ENCODE measurements around the gene FXYD3. TPM values are rescaled to one million over a fixed set of nuclear protein-coding genes. Genes with fewer than 3 reads are reported as not detected.

The FXYD3 gene
- total RNA-seq, 6 experiments from 2014 or later = 1.0 TPM; not detected in 5

- H3K9me3 ChIP-seq = no peaks in the 10 kb centered on the region
- no peak overlapping the region for H3K4me3 ChIP-seq
- intact Hi-C loops (cut with DNase I) = no loop called here
- no peak for ATAC-seq
- WGBS (ENCODE audit: insufficient coverage, low coverage, low lambda C conversion rate, missing lambda C conversion rate) = 16% methylated on average over 3 of the region's 3 CpGs
- TF ChIP-seq CTCF (IDR thresholded peaks at IDR 0.05) (no peak), POLR2A (IDR thresholded peaks at IDR 0.05) (no peak)
- no peak for DNase-seq
- H3K4me1 ChIP-seq = peaks cover 0 to 25% (median 10%) of the 10 kb centered on the region in 4 donors
- no peaks in the 10 kb centered on the region for H3K36me3 ChIP-seq
- H3K27me3 ChIP-seq = no peaks in the 10 kb centered on the region
- H3K27ac ChIP-seq = no peak overlapping the region
These were observed 56.1 kb downstream of the FXYD3 start for GRCh38 chr19:35171730-35172129.

Small RNA genes lying within 50 kb of the gene (small RNA-seq; reads per million reads assigned to genes)
- 0 reads per million in 2 experiments for gene AC020907.2

Other genes starting within 250 kb of the FXYD3 start
- gene ZNF30, start 188.9 kb upstream of the FXYD3 start, total RNA-seq = 1 to 10 TPM in 4 of 6 experiments, under 1 TPM in 2; 0.95 to 4.0 (median 1.4) TPM
- 1 to 10 TPM; 2.6 to 3.8 (median 3.2) TPM for gene ZNF792, start 151.6 kb upstream of the FXYD3 start, total RNA-seq
- 10 to 100 TPM; 10.4 to 34.8 (median 15.4) TPM for gene GRAMD1A, start 115.5 kb upstream of the FXYD3 start, total RNA-seq
- gene SCN1B, start 85.4 kb upstream of the FXYD3 start, total RNA-seq = 1 to 10 TPM; 2.6 to 4.9 (median 3.6) TPM
- 100 to 1,000 TPM; 285 to 486 (median 374) TPM for gene HPN, start 74.1 kb upstream of the FXYD3 start, total RNA-seq
- gene LGI4, start 19.2 kb downstream of the FXYD3 start, total RNA-seq = 1 to 10 TPM in 5 of 6 experiments, under 1 TPM in 1; 0.99 to 2.0 (median 1.5) TPM
- 100 to 1,000 TPM in 4 of 6 experiments, 10 to 100 TPM in 2; 38.9 to 263 (median 140) TPM for gene FXYD1, start 23.0 kb downstream of the FXYD3 start, total RNA-seq
- gene FXYD7, start 27.4 kb downstream of the FXYD3 start, total RNA-seq = under 1 TPM in 1 of 6 experiments, not detected in 5; 0.49 TPM
- gene FXYD5, start 38.9 kb downstream of the FXYD3 start, total RNA-seq = 10 to 100 TPM in 4 of 6 experiments, 1 to 10 TPM in 2; 5.6 to 23.6 (median 14.2) TPM
- gene FAM187B, start 112.9 kb downstream of the FXYD3 start, total RNA-seq = not detected
- 100 to 1,000 TPM in 4 of 6 experiments, 10 to 100 TPM in 2; 96.6 to 138 (median 112) TPM for gene LSR, start 133.2 kb downstream of the FXYD3 start, total RNA-seq
- gene USF2, start 153.1 kb downstream of the FXYD3 start, total RNA-seq = 10 to 100 TPM; 65.4 to 78.5 (median 75.7) TPM
- 100 to 1,000 TPM in 2 of 6 experiments, 10 to 100 TPM in 3, under 1 TPM in 1; 0.86 to 146 (median 65.3) TPM for gene HAMP, start 166.7 kb downstream of the FXYD3 start, total RNA-seq
- under 1 TPM in 1 of 6 experiments, not detected in 5; 0.40 TPM for gene MAG, start 176.3 kb downstream of the FXYD3 start, total RNA-seq
- 1 to 10 TPM in 3 of 6 experiments, under 1 TPM in 3; 0.39 to 1.3 (median 0.96) TPM for gene CD22, start 213.4 kb downstream of the FXYD3 start, total RNA-seq
- gene FFAR1, start 232.1 kb downstream of the FXYD3 start, total RNA-seq = not detected
- gene FFAR3, start 242.6 kb downstream of the FXYD3 start, total RNA-seq = under 1 TPM in 1 of 6 experiments, not detected in 5; 0.27 TPM

All from right lobe of liver (tissue), 6 donors.